Ishikawa (cell line): ENCODE data around the gene PEPD.

Experiments
- CEBPB ChIP-seq: IDR thresholded peaks from 2 replicates; pipeline ENCODE4 v1.6.1; 2012
- EGR1 ChIP-seq: IDR thresholded peaks from 2 replicates; pipeline ENCODE4 v1.6.1; 2012
- EP300 ChIP-seq: IDR thresholded peaks from 2 replicates; pipeline ENCODE4 v1.6.1; 2012; ENCODE audit warnings: borderline replicate concordance
- MAX ChIP-seq: IDR thresholded peaks from 2 replicates; pipeline ENCODE4 v1.6.1; 2012
- NFIC ChIP-seq: IDR thresholded peaks from 2 replicates; pipeline ENCODE4 v1.6.1; 2012
- RAD21 ChIP-seq: IDR thresholded peaks from 2 replicates; pipeline ENCODE4 v1.6.1; 2012; ENCODE audit warnings: low read depth
- REST ChIP-seq: IDR thresholded peaks from 2 replicates; pipeline ENCODE4 v1.6.1; 2012; ENCODE audit warnings: low read depth, mild to moderate bottlenecking
- TAF1 ChIP-seq: IDR thresholded peaks from 2 replicates; pipeline ENCODE4 v1.6.1; 2012; ENCODE audit warnings: low read depth, mild to moderate bottlenecking
- TCF12 ChIP-seq: IDR thresholded peaks from 2 replicates; pipeline ENCODE4 v1.6.1; 2012; ENCODE audit warnings: low read depth
- TEAD4 ChIP-seq: IDR thresholded peaks from 2 replicates; pipeline ENCODE4 v1.6.1; 2012
- USF1 ChIP-seq: IDR thresholded peaks from 2 replicates; pipeline ENCODE4 v1.6.1; 2012
- YY1 ChIP-seq: IDR thresholded peaks from 2 replicates; pipeline ENCODE4 v1.6.1; 2012; ENCODE audit warnings: low read depth

- TF ChIP-seq CEBPB, result no peak
- no peak for TF ChIP-seq REST
- TF ChIP-seq TEAD4, result no peak
- no peak for TF ChIP-seq USF1
- no peak for TF ChIP-seq TAF1
- TF ChIP-seq EP300, result no peak
- TF ChIP-seq MAX, result no peak
- no peak for TF ChIP-seq TCF12
- no peak for TF ChIP-seq YY1
- no peak for TF ChIP-seq RAD21
- no peak for TF ChIP-seq EGR1
- no peak for TF ChIP-seq NFIC
Observed at GRCh38 chr19:33500586-33500985, 21.0 kb downstream of the PEPD start.
